Activated CD4-positive, alpha-beta T cell treated with anti-CD3 and anti-CD28 coated beads, Interleukin-2, amount 50 U/mL, for 16 hours (primary cell): ENCODE measurements around the gene GPRC5D.

Source experiments
- DNase-seq: peaks from one replicate; pipeline ENCODE4 v3.0.0-alpha.2; 2020

GPRC5D gene

DNA sequence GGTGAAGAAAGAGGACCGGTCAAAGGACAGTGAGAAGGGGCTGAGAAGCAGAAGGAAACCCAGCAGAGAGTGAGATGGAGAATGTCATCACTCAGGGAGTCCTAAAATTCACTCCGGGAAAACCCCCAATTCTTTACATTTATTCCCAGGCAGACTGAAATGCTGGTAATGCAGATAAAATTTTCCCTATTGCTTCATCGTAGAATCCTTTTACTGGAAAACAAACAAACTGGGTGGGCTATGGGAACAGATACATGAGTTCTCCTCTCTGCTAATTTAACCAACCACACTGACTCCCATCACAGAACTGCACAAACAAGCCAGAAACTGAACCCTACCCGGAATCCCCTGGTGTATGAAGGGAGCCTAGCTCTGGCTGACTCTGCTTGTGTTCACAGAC, 27.2 kb upstream of the GPRC5D start:
- DNase-seq = no peak

GRCh38 chr12:12977231-12977630, 25.3 kb upstream of the GPRC5D start:
- no peak for DNase-seq

GRCh38 chr12:12976366-12976765, 24.4 kb upstream of the GPRC5D start:
- DNase-seq = no peak

- peak; percentile 17 for DNase-seq
Measured at GRCh38 chr12:12975322-12976077, 23.5 kb upstream of the GPRC5D start.

GRCh38 chr12:12974211-12974610, 22.2 kb upstream of the GPRC5D start:
- DNase-seq = no peak

DNA sequence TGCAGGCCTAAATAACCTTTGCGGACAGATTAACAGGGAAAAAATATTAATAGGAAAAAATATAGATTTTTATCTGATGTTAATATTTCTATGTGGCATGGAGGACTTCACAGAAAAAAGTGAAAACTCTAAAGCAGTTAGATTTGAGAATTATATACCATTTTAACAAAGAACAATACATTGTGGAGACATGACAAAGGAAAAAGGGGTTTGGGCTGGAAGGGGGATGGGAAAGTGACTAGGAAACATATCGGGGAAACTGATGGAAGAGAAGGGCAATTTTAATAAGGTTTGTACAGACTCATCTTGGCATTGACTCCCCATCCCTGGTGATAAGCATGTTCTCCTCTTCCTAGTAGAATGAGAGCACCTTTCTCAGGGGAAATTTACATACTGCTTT, 21.0 kb upstream of the GPRC5D start:
- no peak for DNase-seq

DNA sequence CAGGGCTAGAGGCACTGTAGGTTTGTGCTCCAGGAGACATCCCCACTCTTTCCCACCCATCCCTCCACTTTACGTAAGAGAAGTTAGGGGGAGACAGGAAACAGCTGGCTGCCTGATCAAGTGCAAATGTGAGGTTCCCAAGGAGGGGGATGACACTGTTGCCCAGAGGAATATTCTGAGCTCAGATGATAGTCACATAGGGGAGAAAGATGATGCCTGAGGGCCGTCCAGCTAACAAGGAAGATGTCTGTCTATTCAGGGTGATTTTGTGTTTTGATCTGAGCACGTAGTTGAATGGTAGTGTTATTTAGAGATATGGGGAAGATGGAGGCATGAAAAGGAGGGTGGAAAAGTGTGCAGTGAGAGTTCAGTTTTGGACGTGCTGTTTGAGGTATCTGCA, 13.9 kb upstream of the GPRC5D start:
- no peak for DNase-seq

DNA sequence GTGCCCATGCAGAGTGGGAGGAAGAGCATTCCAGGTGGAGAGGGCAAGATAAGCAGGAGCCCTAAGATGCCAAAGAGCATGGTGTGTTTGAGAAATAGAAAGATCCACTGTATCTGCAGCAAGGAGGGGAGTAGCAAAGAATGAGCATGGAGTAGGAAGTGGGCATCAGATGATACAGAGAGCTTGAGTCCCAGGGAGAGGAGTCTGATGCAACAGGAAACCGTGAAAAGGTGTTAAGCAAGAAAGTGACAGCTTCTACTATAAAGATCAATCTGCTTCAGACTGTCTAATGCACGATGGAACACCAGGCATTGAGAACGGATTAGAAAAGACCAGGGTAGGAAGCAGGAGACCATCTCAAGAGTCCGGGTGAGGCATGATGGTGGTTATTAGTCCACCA, 12.3 kb upstream of the GPRC5D start:
- DNase-seq = peak; percentile 35

DNA sequence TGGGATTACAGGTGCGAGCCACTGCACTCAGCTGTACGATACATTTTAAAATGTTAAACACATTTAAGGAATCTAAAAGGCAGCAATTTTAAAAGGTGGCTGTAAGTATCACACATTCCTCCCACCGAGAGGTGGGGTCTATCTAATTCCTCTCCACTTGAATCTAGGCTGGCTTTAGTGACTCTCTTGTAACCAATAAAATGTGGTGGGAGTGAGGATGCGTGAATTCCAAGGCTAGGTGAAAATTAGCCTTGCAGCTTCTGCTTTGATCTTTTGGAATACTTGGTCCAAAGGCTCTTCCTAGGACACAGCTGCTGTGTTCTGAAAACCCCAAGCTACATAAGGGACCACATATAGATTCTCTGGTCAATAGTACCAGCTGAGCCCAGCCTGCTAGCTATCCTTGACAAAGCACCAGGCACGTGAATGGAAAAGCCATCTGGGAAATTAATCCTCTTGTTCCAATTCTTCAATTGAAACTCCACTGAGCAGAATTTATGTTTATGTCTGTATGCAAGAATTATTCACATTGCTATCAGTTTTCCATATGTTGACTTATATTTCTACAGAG, 8.8 kb upstream of the GPRC5D start:
- DNase-seq = no peak

- no peak for DNase-seq
Measured at GRCh38 chr12:12958886-12959285, 6.9 kb upstream of the GPRC5D start.

DNA sequence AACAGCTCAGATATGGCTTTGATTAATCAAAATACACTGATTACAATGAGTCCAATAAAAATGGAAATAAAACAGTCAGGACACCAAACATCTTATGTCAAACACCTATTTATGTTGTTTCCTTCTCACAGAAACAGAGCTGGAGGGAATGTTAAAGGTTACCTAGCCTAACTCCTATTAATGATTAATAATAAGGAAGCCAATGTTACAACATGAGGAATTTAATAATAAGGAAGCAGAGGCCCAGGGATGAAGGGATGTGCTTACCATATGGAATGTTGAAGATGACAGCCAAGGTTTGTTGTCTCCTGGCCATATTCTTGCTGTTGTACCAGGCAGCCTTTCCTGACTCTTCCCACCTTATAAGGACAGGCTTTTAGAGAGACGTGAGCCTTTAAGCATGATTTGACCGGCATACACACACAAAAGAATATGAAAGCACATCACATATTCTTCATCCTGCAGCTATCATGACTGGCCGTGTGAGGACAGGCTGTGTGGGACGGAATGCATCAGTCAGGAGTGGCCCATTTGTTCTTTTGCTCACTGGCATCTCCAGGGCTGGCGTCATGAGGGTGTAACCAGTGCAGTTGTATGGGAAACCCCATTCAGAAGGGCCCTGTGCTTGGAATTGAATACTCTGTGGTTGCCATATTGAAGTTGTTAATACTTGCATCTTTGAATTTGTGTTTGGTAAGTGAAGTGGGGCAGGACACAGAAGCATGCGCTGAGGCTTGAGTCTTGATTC, 3.1 kb upstream of the GPRC5D start:
- no peak for DNase-seq

DNA sequence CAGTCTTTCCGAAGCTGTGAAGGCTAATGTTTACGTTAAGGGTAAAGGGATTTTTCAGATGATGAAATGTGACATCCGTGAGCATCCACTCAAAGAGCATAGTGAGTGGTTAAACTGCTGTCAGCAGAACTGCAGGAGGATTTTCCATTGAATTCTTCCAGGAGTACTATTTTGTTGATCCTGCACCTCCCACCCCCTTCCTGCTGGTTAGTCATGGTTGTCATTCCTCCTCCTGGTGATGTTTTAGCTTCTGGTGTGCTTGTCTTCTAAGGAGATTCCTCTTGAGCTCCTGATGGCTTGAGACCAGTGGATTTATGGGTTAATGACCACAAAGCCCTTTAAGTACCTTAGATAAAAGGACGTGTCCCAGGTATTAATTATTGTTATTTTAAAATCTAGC, 2.4 kb upstream of the GPRC5D start:
- no peak for DNase-seq

DNA sequence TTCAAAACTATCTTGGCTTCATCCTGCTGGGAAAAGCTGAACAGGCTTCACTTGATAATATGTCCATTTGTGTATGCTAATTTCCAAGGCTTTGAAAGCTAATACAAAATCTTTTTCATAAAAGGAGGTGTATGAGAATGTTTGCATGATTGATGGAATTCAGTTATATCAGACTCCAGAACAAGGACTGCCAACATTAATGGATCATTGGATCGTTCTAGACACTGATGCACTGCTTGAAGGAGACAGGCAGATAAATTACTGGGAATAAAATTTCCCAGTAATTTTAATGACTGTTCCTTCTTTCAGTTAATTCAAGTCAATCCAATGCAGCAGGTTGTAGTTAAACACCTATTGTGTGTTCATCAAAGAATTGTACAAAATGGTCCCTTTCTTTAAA, 466 bp downstream of the GPRC5D start:
- no peak for DNase-seq

DNA sequence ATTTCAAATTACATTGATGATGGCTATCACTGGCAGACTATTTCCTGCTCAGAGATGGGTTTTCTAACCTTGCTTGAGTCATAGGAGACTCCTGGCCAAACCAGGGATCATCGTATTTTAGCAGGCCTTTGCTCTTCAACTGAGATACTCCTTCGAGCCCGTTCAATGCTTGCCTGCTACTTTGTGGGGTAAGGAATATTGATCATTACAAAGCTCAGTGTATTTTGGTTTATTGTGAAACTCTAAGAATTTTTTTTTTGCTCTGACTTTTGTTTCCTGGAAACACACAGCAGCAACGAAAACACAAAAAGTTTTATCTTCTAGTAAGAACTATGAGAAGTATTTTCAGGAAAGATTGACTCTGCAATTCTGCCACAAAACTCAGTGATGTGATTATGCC, 4.1 kb downstream of the GPRC5D start:
- DNase-seq = no peak

DNA sequence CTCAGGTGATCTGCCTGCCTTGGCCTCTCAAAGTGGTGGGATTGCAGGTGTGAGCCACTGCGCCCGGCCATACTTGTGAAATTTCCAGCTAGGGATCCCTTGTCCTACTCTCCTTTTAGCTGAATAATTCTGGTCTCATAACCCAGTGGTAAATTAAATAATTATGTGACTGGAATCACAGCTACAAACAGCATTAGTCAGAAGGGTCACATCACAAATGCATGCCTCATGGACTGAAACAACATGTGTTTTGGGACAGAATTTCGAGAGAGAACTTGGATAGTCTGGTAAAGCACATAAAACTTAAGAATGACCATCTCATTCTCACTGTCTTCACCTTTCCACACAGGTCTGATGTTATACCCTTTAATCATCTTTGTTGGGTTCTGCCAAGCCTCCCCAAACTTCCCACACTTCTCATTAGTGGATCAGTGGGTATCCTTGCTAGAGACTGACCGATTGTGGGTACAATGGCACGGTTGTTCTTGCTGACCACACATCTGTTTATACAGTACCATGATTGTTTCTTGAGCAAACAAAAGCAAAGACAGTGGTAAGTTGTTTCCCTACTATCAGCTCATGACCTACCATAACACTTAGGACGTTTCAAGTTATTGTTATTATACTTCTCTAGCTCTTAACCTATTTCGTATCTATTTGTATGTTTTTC, 5.1 kb downstream of the GPRC5D start:
- no peak for DNase-seq

- no peak for DNase-seq
Measured at GRCh38 chr12:12945591-12945990, 6.4 kb downstream of the GPRC5D start.

- no peak for DNase-seq
Measured at GRCh38 chr12:12943586-12944260, 8.2 kb downstream of the GPRC5D start.

DNA sequence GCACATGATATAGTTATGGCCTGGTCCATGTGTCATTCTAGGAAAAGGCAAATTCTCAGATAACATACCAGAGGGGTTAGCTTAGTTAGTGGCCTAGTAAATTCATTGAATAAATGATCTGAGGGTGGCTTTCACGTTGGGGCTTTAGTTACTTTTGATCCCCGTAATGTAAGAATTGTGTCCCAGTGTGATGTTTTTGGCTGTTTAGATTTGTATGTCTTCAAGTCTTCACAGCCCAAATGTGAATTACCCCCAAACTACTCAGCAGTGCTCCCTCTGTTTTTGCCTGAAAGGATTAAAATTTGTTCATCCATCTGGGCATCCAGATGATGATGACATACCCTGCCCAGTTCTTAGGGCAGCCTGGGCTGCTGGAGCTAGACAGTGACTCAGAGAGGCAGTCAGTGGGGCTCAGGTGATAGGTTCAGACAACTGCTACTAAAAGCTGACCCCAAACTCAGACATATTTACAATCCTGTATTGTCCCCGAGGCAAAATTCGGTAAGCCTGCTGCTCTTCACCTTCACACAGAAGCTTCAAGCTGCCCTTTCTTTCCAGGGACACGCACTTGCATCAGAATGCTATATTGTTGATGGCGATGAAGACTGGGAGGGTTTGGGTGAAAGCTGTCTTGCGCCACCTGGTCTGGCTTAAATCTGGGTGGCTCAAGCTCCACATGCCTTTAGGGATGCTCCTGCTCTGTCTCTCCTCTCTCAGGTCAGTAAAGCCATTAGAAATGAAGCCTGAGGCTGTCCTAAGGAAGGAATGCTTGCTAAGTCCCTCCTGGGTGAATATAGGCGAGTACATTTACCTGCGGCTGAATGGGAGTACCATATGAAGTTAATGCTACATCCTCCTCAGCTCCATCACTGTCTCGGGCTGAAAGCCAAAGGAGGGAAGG, 10.3 kb downstream of the GPRC5D start:
- no peak for DNase-seq

DNA sequence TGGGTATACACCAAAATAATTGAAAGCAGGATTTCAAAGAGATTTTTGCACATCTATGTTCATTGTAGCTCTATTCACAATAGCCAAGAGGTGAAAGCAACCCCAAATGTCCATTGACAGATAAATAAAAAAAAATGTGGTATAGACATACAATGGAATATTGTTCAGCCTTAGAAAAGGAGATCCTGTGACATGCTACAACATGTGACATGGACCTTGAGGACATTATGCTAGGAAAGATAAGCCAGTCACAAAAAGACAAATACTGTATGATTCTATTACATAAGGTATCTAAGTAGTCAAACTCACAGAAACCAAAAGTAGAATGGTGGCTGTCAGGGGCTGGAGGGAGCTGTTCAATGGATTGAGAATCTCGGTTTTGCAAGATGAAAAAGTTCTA, 12.1 kb downstream of the GPRC5D start:
- DNase-seq = no peak

- DNase-seq = no peak
Measured at GRCh38 chr12:12938541-12938940, 13.4 kb downstream of the GPRC5D start.

- DNase-seq = no peak
Measured at GRCh38 chr12:12936983-12937491, 14.9 kb downstream of the GPRC5D start.

- DNase-seq = no peak
Measured at GRCh38 chr12:12934556-12934955, 17.4 kb downstream of the GPRC5D start.
